Osteoblast (primary cell): ENCODE measurements around the gene RNF217. TPM values are rescaled to one million over a fixed set of nuclear protein-coding genes. Genes with fewer than 3 reads are reported as not detected.

ENCODE experiments used
- DNase-seq: peaks from one replicate; pipeline ENCODE4 v3.0.0; 2011; ENCODE audit warnings: low spot score, mixed read lengths; ENCODE audit not compliant: insufficient read length; ENCODE audit errors: missing footprints
- H2AFZ ChIP-seq: 2 replicates; pipeline ENCODE4 v1.6.0; 2011; ENCODE audit warnings: mild to moderate bottlenecking, low read length
- H3K27ac ChIP-seq: 2 replicates; pipeline ENCODE4 v1.5.1; 2011; ENCODE audit warnings: mild to moderate bottlenecking, low read depth, low read length, moderate library complexity
- H3K27me3 ChIP-seq: 2 replicates; pipeline ENCODE4 v1.6.0; 2012; ENCODE audit warnings: mild to moderate bottlenecking, control low read depth, inconsistent platforms, low read length, moderate library complexity; ENCODE audit not compliant: insufficient read depth
- H3K36me3 ChIP-seq: 2 replicates; pipeline ENCODE4 v1.5.1; 2011; ENCODE audit warnings: mild to moderate bottlenecking, low read length, control low read depth, moderate library complexity; ENCODE audit not compliant: insufficient read depth
- H3K4me1 ChIP-seq: 2 replicates; pipeline ENCODE4 v1.5.1; 2011; ENCODE audit warnings: mild to moderate bottlenecking, low read length, control low read depth, moderate library complexity; ENCODE audit not compliant: insufficient read depth
- H3K4me2 ChIP-seq: 2 replicates; pipeline ENCODE4 v1.6.0; 2011; ENCODE audit warnings: mild to moderate bottlenecking, low read length; ENCODE audit not compliant: insufficient read depth
- H3K4me3 ChIP-seq: fragments of 200-600 bp; sonication (generic); 3 replicates; pipeline ENCODE4 v1.5.1; 2012; ENCODE audit warnings: mild to moderate bottlenecking, low read length, inconsistent platforms; ENCODE audit not compliant: insufficient read depth
- H3K79me2 ChIP-seq: 2 replicates; pipeline ENCODE4 v1.6.0; 2012; ENCODE audit warnings: mild to moderate bottlenecking, low read length, control low read depth, inconsistent platforms; ENCODE audit not compliant: insufficient read depth
- H3K9me3 ChIP-seq: 2 replicates; pipeline ENCODE4 v1.5.1; 2011; ENCODE audit warnings: low read depth, low read length, control low read depth
- H4K20me1 ChIP-seq: 2 replicates; pipeline ENCODE4 v1.6.0; 2012; ENCODE audit warnings: mild to moderate bottlenecking, low read length, control low read depth; ENCODE audit not compliant: insufficient read depth
- CTCF ChIP-seq: IDR thresholded peaks from 2 replicates; pipeline ENCODE4 v1.5.1; 2011; ENCODE audit warnings: mild to moderate bottlenecking, low read depth, low read length, moderate library complexity; ENCODE audit errors: extremely low read depth
- total RNA-seq: library from RNA; depleted of rRNA; stranded (reverse); fragments of >200 nt; gene quantifications from 2 replicates; pipeline ENCODE4 v1.2.3, GENCODE V29; 2012

The RNF217 gene
- total RNA-seq, 1 donor, result 22.8 TPM

DNA sequence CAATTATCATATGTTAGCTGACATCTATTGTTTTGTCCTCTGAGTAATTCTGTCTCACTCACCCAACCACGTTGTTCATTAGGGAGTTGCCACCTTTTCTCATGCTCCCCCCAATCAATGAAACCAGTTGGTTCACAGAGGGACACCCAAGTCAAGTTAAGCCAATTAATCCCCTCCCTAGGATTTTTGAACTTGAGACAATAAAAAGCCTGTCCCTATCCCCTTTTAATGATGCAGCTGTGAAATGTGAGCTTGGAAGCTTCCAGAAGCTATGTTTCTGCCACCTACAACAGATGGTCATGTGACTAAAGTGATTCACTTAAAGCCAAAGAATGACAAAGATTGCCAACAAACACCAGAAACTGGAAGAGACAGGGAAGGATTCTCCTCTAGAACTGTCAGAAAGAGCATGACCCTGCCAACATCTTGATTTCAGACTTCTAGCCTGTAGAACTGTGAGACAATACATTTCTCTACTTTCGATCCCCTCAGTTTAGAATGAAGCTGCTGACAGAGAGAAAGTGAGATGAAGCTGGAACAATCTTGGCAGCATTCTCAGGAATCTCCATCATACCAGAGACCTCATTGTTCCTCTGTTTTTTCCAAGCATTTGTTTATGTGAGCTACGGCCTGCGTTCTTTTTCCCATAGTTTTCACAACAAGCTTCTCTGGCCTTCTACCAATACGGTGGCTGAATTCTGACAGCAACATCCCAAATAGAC lies 133.5 kb downstream of the RNF217 start:
- Histone ChIP-seq H3K9me3 (no peaks in the 10 kb centered on the region), H3K4me3 (peak overlapping the region; percentile 34), H4K20me1 (no peaks in the 10 kb centered on the region), H3K27ac (peak overlapping the region; percentile 84), H3K4me1 (peaks cover 28% of the 10 kb centered on the region), H3K4me2 (peak overlapping the region; percentile 61), H3K36me3 (no peaks in the 10 kb centered on the region), H2AFZ (peak overlapping the region; percentile 56), H3K27me3 (no peaks in the 10 kb centered on the region), H3K79me2 (no peaks in the 10 kb centered on the region)
- no peak for TF ChIP-seq CTCF
- DNase-seq, result peak; percentile 60

DNA sequence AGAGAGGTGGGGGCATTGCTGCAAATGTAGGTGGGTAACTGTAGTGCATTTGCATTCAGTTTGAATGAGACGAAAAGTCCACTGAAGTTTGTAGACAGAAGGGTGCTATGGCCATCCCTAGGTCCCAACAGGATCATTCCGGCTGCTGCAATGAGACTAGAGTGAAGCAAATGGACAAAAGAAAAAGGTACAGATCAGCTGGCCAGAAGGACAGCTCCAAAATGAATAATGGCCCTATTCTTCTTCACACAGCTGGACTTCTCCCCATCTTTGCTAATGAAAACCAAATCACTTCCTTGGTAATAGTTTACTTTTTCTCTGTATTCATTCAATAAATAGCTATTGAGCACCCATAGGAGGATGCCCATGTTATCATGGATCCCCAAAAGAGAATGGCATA lies 134.9 kb downstream of the RNF217 start:
- no peaks in the 10 kb centered on the region for H3K36me3 ChIP-seq
- no peak overlapping the region for H3K4me2 ChIP-seq
- H3K79me2 ChIP-seq, result no peaks in the 10 kb centered on the region
- H3K9me3 ChIP-seq, result no peaks in the 10 kb centered on the region
- no peak overlapping the region for H2AFZ ChIP-seq
- H4K20me1 ChIP-seq, result no peaks in the 10 kb centered on the region
- no peak overlapping the region for H3K27ac ChIP-seq
- no peak for TF ChIP-seq CTCF
- peaks cover 39% of the 10 kb centered on the region for H3K4me1 ChIP-seq
- DNase-seq, result no peak
- H3K27me3 ChIP-seq, result no peaks in the 10 kb centered on the region
- no peak overlapping the region for H3K4me3 ChIP-seq

- Histone ChIP-seq H3K27ac (no peak overlapping the region), H3K4me3 (no peak overlapping the region), H3K36me3 (no peaks in the 10 kb centered on the region), H3K4me2 (no peak overlapping the region), H2AFZ (no peak overlapping the region), H3K9me3 (no peaks in the 10 kb centered on the region), H3K27me3 (no peaks in the 10 kb centered on the region), H3K4me1 (peaks cover 50% of the 10 kb centered on the region), H3K79me2 (no peaks in the 10 kb centered on the region), H4K20me1 (no peaks in the 10 kb centered on the region)
- TF ChIP-seq CTCF, result no peak
- DNase-seq, result no peak
These were observed 136.0 kb downstream of the RNF217 start for GRCh38 chr6:125098253-125098652.

- no peaks in the 10 kb centered on the region for H3K79me2 ChIP-seq
- no peaks in the 10 kb centered on the region for H3K9me3 ChIP-seq
- H3K4me2 ChIP-seq, result peak overlapping the region; percentile 86
- no peaks in the 10 kb centered on the region for H3K27me3 ChIP-seq
- H3K36me3 ChIP-seq, result no peaks in the 10 kb centered on the region
- H2AFZ ChIP-seq, result peak overlapping the region; percentile 71
- peak overlapping the region; percentile 13 for H3K27ac ChIP-seq
- no peaks in the 10 kb centered on the region for H4K20me1 ChIP-seq
- TF ChIP-seq CTCF, result no peak
- peaks cover 59% of the 10 kb centered on the region for H3K4me1 ChIP-seq
- peak; percentile 91 for DNase-seq
- H3K4me3 ChIP-seq, result peak overlapping the region; percentile 70
These were observed 137.2 kb downstream of the RNF217 start for GRCh38 chr6:125099211-125100073.
